Stimulated activated naive B cell treated with anti-CD40 and anti-IgM and Interleukin-4, amounts not matched to agents 10 μg/mL and 1 μg/mL and 100 μg/mL, for 72 hours (primary cell): Measurements from ENCODE around the gene POLR3H.
"Not testable (repeated sequence)": the region's sequence is repeated elsewhere in the genome, so short reads cannot be mapped to it uniquely, and the experiment has no call there.

Experiments used
- ATAC-seq, 2 donors: fragments of 150-1000 bp; cut with Tn5 transposase; replicated peaks; 2 replicates each; pipeline ENCODE4 v1.10.0; 2021; ENCODE audit warnings: moderate library complexity in 1 of 2
- DNase-seq: peaks from one replicate; pipeline ENCODE4 v3.0.0; 2021
- H3K27ac Mint-ChIP-seq: one replicate; pipeline ENCODE4 v1.8.0; 2022; ENCODE audit warnings: mild to moderate bottlenecking, mixed read lengths
- H3K27me3 Mint-ChIP-seq, 2 donors: one replicate each; pipeline ENCODE4 v1.8.0; 2022; ENCODE audit warnings: mixed read lengths in 2 of 2
- H3K36me3 Mint-ChIP-seq, 2 donors: one replicate each; pipeline ENCODE4 v1.8.0; 2022; ENCODE audit warnings: mixed read lengths in 2 of 2, mild to moderate bottlenecking in 1 of 2
- H3K4me1 Mint-ChIP-seq, 2 donors: one replicate each; pipeline ENCODE4 v1.8.0; 2022; ENCODE audit warnings: mixed read lengths in 2 of 2, mild to moderate bottlenecking in 1 of 2
- H3K4me3 Mint-ChIP-seq, 2 donors: one replicate each; pipeline ENCODE4 v1.8.0; 2022; ENCODE audit warnings: mild to moderate bottlenecking in 2 of 2, mixed read lengths in 2 of 2, moderate library complexity in 1 of 2
- H3K9me3 Mint-ChIP-seq, 2 donors: one replicate each; pipeline ENCODE4 v1.8.0; 2022; ENCODE audit warnings: mixed read lengths in 2 of 2, mild to moderate bottlenecking in 1 of 2

Gene POLR3H

DNA sequence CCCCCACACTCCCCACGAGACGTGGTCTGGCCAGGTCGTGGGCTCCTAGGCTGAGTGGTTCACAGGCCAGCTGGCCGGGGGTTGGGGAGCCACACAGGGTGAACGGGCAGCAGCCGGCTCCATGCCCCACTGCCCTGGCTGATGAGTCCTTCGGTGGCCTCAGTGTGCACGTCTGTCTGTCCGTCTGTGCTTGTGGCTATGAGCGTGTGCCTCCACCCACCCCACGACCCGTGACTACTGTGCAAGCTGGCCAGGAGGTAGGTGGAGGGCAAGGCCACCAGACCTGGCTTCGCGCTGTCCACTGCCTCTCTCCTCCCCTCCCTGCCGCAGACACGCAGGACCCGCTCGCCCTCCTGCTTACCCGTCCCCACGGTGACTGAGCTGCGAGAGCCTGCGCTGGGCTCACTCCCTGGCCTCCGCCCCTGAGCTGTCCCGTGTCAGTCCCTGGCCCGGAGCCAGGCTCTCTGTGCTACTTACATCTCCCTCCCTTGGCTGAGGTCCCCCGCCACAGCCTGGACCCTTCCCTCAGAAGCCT, 30.6 kb upstream of the POLR3H start:
- no peak overlapping the region for H3K4me3 Mint-ChIP-seq
- peaks cover 24 to 34% of the 10 kb centered on the region in 2 donors for H3K36me3 Mint-ChIP-seq
- peaks cover 0 to 4% of the 10 kb centered on the region in 2 donors for H3K4me1 Mint-ChIP-seq
- ATAC-seq (no peak), DNase-seq (no peak)
- H3K27me3 Mint-ChIP-seq = no peaks in the 10 kb centered on the region
- H3K9me3 Mint-ChIP-seq = peaks cover 0 to 4% of the 10 kb centered on the region in 2 donors
- H3K27ac Mint-ChIP-seq = no peak overlapping the region

DNA sequence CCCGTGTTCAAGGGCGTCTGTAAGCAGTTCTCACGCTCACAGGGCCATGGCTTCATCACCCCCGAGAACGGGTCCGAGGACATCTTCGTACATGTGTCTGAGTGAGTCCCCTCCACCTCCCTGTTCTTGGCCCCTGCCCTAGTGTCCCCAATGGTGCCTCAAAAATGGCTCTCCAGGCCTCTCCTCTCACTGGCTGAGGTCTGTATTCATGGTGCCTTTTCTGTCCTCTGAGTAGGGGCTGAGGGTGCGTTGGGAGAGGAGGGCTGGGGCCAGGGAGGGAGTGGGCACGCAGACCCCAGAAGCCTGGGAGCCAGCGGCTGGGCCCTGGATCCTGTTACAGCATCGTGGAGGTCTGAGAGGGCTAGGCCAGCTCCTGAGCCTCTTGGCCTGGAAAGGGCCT, 29.4 kb upstream of the POLR3H start:
- no peaks in the 10 kb centered on the region for H3K27me3 Mint-ChIP-seq
- H3K4me1 Mint-ChIP-seq = peaks cover 0 to 4% of the 10 kb centered on the region in 2 donors
- H3K4me3 Mint-ChIP-seq = no peak overlapping the region
- peaks cover 20 to 29% of the 10 kb centered on the region in 2 donors for H3K36me3 Mint-ChIP-seq
- H3K27ac Mint-ChIP-seq = no peak overlapping the region
- ATAC-seq (no peak), DNase-seq (no peak)
- H3K9me3 Mint-ChIP-seq = peaks cover 0 to 4% of the 10 kb centered on the region in 2 donors

DNA sequence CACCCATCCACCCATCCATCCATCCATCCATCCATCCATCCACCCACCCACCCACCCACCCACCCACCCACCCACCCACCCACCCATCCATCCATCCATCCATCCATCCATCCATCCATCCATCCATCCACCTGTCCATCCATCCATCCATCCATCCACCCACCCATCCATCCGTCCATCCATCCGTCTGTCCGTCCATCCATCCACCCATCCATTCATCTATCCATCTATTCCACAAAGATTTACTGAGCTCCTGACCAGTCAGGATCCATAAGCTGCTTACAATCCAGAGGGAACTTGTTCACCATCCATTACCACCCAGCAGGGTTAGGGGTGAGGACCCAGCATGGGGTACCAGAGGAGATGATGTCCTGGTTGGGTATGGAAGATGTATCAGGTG, 28.0 kb upstream of the POLR3H start:
- H3K4me1 Mint-ChIP-seq, H3K4me3 Mint-ChIP-seq, DNase-seq, ATAC-seq, H3K9me3 Mint-ChIP-seq, H3K27ac Mint-ChIP-seq, H3K27me3 Mint-ChIP-seq: not testable (repeated sequence)
- H3K36me3 Mint-ChIP-seq = peaks cover 12 to 18% of the 10 kb centered on the region in 2 donors

DNA sequence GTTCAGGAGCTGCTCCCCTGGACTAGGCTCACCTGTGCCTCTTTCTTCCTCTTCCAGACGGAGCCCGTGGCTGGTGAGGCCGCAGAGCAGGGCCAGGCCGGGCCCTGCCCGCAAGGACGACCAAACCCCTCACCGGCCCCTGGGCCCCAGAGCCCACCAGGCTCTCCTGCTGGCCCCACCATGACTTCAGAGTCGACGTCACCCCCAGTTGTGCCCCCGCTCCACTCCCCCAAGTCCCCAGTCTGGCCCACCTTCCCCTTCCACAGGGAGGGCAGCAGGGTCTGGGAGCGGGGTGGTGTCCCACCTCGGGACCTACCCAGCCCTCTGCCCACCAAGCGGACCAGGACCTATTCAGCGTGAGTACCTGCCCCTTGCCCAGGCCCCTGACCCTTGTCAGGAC, 27.5 kb upstream of the POLR3H start:
- Mint-ChIP-seq H3K27ac (no peak overlapping the region), H3K36me3 (peaks cover 8 to 13% of the 10 kb centered on the region in 2 donors), H3K9me3 (peaks cover 0 to 4% of the 10 kb centered on the region in 2 donors), H3K27me3 (no peaks in the 10 kb centered on the region), H3K4me3 (no peak overlapping the region), H3K4me1 (peaks cover 0 to 4% of the 10 kb centered on the region in 2 donors)
- no peak for DNase-seq
- no peak for ATAC-seq

DNA sequence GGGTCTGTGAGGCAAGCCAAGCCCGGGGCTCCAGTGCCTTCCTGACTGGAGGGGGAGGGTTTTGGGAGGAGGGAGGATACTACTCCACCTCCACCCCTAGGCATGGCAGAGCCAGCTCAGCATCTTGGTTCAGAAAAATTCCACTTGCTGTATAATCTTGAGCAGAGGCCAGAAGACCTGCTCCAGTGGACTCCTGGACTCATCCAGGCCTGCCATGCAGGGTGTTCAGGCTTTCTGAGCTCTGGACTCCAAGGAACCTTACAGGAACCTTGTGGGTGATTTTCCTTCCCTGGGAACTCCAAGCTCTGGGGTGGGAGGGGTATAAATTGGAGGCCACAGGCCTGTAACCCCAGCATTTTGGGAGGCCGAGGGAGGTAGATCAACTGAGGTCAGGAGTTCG, 26.0 kb upstream of the POLR3H start:
- peaks cover 0 to 4% of the 10 kb centered on the region in 2 donors for H3K27me3 Mint-ChIP-seq
- peaks cover under 1 to 3% of the 10 kb centered on the region in 2 donors for H3K36me3 Mint-ChIP-seq
- no peak overlapping the region for H3K4me3 Mint-ChIP-seq
- H3K4me1 Mint-ChIP-seq = peaks cover 0 to 4% of the 10 kb centered on the region in 2 donors
- DNase-seq = no peak
- no peak overlapping the region for H3K27ac Mint-ChIP-seq
- H3K9me3 Mint-ChIP-seq = peaks cover 0 to 4% of the 10 kb centered on the region in 2 donors
- no peak for ATAC-seq

DNA sequence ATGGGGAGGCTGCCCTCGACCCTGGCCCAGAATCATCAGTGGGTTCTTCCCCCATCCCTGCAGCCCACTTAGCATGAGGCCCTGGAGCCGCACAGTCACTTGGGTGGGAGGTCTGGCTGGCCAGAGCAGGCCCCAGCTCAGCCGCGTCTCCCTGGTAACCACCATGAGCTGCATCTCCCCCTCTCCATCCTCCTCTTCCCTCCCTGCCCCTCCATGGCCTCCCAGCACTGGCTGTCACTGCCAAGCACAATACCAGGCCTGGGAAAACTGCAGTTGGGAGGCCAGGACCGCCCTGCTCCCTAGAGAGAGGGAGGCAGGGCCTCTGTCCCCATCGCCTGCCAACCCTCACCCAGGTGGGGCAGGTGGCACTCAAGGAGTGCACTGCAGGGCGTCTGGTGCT, 24.5 kb upstream of the POLR3H start:
- no peak overlapping the region for H3K27ac Mint-ChIP-seq
- ATAC-seq = no peak
- H3K4me3 Mint-ChIP-seq = no peak overlapping the region
- H3K4me1 Mint-ChIP-seq = peaks cover 0 to 4% of the 10 kb centered on the region in 2 donors
- no peaks in the 10 kb centered on the region for H3K36me3 Mint-ChIP-seq
- H3K9me3 Mint-ChIP-seq = peaks cover 0 to 4% of the 10 kb centered on the region in 2 donors
- DNase-seq = no peak
- H3K27me3 Mint-ChIP-seq = peaks cover 4 to 8% of the 10 kb centered on the region in 2 donors

DNA sequence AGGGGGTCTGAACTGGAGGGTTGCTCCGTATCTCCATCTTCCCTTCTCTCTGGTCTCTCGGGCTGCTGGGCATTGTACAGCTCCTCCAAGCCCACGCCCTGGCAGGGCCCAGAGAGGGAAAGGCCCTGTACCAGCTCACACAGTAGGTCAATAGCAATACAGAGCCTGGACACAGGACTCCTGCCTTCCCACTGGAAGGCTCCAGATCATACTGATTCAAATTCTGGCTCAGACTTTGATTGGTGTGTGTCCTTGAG, 23.2 kb upstream of the POLR3H start:
- Mint-ChIP-seq H3K4me1 (peaks cover 0 to 2% of the 10 kb centered on the region in 2 donors), H3K27ac (no peak overlapping the region), H3K4me3 (no peak overlapping the region), H3K9me3 (peaks cover 0 to 2% of the 10 kb centered on the region in 2 donors), H3K36me3 (no peaks in the 10 kb centered on the region), H3K27me3 (peaks cover 10 to 17% of the 10 kb centered on the region in 2 donors)
- DNase-seq (no peak), ATAC-seq (no peak)

DNA sequence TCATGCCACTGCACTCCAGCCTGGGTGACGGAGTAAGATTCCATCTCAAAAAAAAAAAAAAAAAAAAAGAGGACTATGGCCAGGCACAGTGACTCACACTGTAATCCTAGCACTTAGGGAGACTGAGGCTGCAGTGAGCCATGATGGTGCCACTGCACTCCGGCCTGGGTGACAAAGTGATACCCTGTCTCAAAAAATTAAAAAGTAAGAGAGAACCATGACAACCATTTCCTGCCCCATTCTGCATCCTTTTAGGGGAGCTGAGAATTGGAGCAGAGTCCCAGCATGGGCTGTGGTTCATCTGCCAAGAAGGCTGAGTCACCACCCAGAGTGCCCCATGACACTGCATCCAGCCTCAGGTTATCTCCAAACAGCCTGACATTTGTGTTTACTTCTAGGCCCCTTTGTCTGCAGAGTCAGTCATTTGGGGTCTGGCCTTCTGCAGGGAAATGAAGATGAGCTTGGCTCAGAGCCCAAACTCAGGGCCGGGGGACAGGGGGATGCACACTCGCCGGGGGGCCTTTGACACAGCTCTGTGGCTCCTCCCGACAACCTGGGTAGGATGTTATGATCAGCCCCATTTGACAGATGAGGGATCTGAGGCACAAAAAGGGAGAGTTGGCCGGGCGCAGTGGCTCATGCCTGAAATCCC, 21.3 kb upstream of the POLR3H start:
- no peaks in the 10 kb centered on the region for H3K36me3 Mint-ChIP-seq
- no peak overlapping the region for H3K27ac Mint-ChIP-seq
- DNase-seq (no peak), ATAC-seq (peak; percentile 38 to 52)
- peaks cover 29 to 36% of the 10 kb centered on the region in 2 donors for H3K27me3 Mint-ChIP-seq
- H3K4me3 Mint-ChIP-seq = no peak overlapping the region
- peaks cover 0 to 7% of the 10 kb centered on the region in 2 donors for H3K4me1 Mint-ChIP-seq
- no peaks in the 10 kb centered on the region for H3K9me3 Mint-ChIP-seq

DNA sequence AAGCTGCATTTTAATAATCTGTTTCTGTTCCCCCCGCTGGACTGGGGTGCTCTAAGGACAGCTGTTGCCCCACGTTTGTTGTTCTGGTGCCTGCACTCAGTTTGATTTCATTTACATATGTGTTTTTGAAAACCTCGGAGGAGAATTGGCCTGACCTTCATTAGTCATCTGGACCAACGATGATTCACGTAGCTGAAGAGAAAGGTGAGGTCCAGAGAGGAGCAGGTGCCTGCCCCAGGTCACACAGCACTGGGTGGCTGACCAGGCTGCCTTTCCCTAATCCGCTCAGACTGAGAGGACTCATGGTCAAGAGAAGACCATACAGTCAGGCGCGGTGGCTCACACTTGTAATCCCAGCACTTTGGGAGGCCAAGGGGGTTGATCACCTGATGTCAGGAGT, 20.3 kb upstream of the POLR3H start:
- DNase-seq = no peak
- Mint-ChIP-seq H3K27me3 (peaks cover 39 to 42% of the 10 kb centered on the region in 2 donors), H3K36me3 (no peaks in the 10 kb centered on the region), H3K9me3 (no peaks in the 10 kb centered on the region), H3K4me1 (peaks cover 0 to 7% of the 10 kb centered on the region in 2 donors), H3K27ac (no peak overlapping the region), H3K4me3 (no peak overlapping the region)
- ATAC-seq = no peak

DNA sequence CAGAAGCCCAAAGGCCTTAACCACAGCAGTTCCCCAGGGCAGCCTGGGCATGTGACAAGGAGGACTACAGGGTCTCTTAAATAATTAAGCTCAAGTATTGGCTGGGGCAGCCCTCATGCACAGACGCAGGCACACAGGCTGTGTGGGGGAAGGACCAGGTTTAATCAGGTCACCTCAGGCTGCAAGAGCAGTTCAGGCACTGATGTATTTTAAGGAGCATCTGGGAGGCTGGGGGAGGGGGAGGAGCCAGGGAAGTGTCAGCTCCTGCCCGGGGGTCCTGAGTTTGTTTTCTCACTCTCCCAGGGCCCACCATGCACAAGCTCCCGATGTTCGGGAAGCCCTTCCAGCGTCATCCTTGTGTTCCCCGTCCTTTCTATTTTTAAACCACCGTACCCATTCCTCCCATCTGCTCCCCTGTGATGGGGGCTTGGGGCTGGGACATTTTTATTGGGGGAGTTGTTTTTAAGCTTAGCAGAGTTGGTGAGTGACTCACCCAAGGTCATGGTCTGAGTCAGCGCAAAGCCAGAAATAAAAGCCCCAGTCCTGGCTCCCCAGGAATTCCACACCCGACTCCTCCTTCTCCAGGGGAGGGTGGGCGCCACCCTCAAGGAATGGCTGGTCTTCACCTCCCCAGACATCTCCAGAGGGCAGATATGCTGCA, 18.9 kb upstream of the POLR3H start:
- no peaks in the 10 kb centered on the region for H3K36me3 Mint-ChIP-seq
- no peaks in the 10 kb centered on the region for H3K9me3 Mint-ChIP-seq
- no peak overlapping the region for H3K4me3 Mint-ChIP-seq
- H3K27me3 Mint-ChIP-seq = peaks cover 40 to 56% of the 10 kb centered on the region in 2 donors
- H3K27ac Mint-ChIP-seq = no peak overlapping the region
- DNase-seq (no peak), ATAC-seq (no peak)
- peaks cover 0 to 7% of the 10 kb centered on the region in 2 donors for H3K4me1 Mint-ChIP-seq

DNA sequence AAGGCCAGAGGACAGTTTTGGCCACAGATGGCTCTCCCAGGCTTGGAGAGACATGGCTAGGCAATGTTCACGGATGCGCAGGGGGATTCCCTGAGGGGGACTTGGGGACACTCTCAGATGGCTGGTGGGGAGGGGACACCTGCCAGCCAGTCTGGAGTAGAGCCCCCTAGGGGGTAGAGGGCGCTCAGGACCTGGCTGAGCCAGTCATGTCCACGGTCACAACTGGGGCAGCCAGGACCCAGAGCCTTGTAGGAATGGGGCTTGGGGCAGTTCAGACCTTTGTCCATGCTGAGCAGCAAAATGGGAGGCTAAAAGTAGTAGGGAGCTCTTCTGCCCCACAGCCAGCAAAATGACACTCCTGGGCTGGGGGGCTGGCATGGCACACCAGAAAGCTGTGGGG, 18.2 kb upstream of the POLR3H start:
- H3K27me3 Mint-ChIP-seq = peaks cover 44 to 63% of the 10 kb centered on the region in 2 donors
- H3K36me3 Mint-ChIP-seq = no peaks in the 10 kb centered on the region
- no peaks in the 10 kb centered on the region for H3K9me3 Mint-ChIP-seq
- ATAC-seq = no peak
- no peak overlapping the region for H3K27ac Mint-ChIP-seq
- no peak for DNase-seq
- H3K4me1 Mint-ChIP-seq = peaks cover 2 to 11% of the 10 kb centered on the region in 2 donors
- no peak overlapping the region for H3K4me3 Mint-ChIP-seq

DNA sequence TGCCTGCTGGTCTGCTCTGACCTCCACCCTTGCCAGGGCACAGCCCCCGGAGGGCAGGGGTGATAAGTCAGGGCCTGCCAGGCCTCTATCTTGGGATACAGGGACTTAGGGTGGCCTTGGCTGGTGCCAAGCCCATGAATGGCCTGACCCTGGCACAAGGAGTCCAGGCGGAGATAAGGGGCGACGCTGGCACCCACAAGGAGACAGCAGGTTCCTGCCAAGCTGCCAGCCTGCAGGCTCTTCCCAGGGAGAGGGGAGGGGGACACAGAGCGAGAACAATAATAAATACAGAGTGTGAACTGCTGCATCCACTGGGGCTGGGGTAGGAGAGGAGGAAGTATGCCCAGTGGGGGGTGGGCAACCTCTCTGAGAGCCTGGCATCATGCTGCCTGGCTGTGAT, 17.5 kb upstream of the POLR3H start:
- H3K27me3 Mint-ChIP-seq = peaks cover 46 to 67% of the 10 kb centered on the region in 2 donors
- no peak for DNase-seq
- H3K9me3 Mint-ChIP-seq = no peaks in the 10 kb centered on the region

DNA sequence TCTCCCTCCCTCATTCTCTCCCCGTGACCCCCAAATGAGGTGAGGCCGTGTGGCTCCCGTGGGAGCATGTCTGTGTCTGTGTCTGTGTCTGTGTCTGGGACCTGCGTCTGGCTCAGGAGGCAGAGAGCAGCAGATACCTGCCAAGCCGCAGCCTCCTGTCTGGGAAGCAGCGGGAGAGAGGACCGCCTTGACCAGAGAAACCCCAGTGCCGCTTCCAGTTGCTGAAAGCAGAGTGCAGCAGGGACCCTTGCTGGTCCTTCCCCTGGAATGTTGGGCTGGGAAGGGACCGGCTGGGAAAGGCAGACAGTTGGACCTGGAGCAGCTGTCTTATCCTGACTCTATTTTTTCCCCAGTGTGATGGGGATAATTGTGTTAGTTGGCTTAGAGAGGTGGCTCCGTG, 17.1 kb upstream of the POLR3H start:
- Mint-ChIP-seq H3K27me3 (peaks cover 48 to 71% of the 10 kb centered on the region in 2 donors), H3K27ac (no peak overlapping the region), H3K36me3 (no peaks in the 10 kb centered on the region), H3K4me3 (no peak overlapping the region), H3K9me3 (no peaks in the 10 kb centered on the region), H3K4me1 (peaks cover 2 to 12% of the 10 kb centered on the region in 2 donors)
- ATAC-seq (no peak), DNase-seq (no peak)

More for the DNA sequence above, 17.5 kb upstream of the POLR3H start:
- H3K4me1 Mint-ChIP-seq = peaks cover 2 to 12% of the 10 kb centered on the region in 2 donors
- no peak for ATAC-seq
- no peaks in the 10 kb centered on the region for H3K36me3 Mint-ChIP-seq
- H3K4me3 Mint-ChIP-seq = no peak overlapping the region
- H3K27ac Mint-ChIP-seq = no peak overlapping the region

DNA sequence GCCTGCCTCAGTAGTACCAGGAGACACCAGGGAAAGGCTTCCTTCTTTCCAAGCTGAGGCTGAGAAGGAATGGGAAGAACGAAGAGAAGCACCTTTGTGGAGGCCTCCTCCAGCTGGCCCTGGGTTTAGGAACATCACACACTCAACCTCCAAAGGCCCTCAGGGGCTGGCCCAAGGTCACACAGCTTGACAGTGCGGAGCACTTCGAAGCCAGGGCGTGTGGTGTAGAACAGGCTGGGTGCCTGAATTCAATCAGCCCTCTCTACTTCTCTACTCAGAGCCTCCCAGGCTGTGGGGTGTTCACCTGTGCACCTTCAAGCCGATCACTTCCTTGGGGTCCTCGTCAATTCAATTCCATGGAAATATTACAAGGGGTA, 15.8 kb upstream of the POLR3H start:
- no peak for DNase-seq
- H3K36me3 Mint-ChIP-seq = no peaks in the 10 kb centered on the region
- no peak for ATAC-seq
- peaks cover 50 to 70% of the 10 kb centered on the region in 2 donors for H3K27me3 Mint-ChIP-seq
- H3K27ac Mint-ChIP-seq = no peak overlapping the region
- H3K4me1 Mint-ChIP-seq = peaks cover 2 to 12% of the 10 kb centered on the region in 2 donors
- no peak overlapping the region for H3K4me3 Mint-ChIP-seq
- H3K9me3 Mint-ChIP-seq = no peaks in the 10 kb centered on the region

DNA sequence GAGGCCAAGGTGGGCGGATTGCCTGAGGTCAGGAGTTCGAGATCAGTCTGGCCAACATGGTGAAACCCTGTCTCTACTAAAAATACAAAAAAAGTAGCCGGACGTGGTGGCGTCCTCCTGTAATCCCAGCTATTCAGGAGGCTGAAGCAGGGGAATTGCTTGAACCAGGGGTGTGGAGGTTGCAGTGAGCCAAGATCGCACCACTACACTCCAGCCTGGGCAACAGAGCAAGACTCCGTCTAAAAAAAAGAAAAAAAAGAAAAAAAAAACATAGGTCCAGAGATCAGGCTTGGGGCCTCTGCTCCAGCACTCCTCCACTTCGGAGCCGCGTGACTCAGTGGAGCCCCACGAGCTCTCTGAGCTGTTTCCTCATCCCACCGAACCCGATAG, 14.0 kb upstream of the POLR3H start:
- H3K4me1 Mint-ChIP-seq = peaks cover 2 to 12% of the 10 kb centered on the region in 2 donors
- peaks cover 51 to 70% of the 10 kb centered on the region in 2 donors for H3K27me3 Mint-ChIP-seq
- not testable (repeated sequence) for DNase-seq, H3K36me3 Mint-ChIP-seq, H3K27ac Mint-ChIP-seq, H3K4me3 Mint-ChIP-seq, H3K9me3 Mint-ChIP-seq, ATAC-seq
